ENCODE measurements around the gene DPP7.
"Not testable (repeated sequence)": the region's sequence is repeated elsewhere in the genome, so short reads cannot be mapped to it uniquely, and the experiment has no call there.

DPP7 gene

DNA sequence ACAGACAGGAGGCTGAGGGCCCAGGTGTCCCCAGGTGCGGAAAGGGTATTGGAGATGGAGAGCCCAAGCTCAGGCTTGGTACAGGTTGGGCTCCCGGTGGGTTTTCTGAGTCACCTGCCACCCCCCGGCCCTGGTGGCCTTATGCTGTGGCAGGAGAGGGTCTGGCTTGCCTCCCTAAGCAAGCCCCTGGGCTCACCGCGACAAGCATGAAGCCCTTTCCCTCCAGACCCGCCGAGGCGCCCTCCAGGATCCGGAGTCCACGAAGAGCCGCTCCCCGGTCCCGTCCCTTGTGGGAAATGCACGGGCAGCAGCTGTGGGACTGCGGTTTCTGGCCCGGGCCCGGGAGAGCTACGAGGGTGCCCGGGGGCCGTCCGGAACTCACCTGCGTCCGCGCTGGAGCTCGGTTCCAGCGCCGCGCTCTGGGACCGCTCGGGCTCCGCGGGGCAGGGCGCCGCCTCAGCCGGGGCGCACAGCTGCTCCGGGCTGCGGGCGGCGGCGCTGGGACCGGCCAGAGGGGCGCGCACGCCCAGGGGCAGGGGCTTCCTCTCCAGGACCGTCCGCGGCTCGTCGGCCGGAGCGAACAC lies 44.9 kb downstream of the DPP7 start:
- DNase-seq: no peak

DNA sequence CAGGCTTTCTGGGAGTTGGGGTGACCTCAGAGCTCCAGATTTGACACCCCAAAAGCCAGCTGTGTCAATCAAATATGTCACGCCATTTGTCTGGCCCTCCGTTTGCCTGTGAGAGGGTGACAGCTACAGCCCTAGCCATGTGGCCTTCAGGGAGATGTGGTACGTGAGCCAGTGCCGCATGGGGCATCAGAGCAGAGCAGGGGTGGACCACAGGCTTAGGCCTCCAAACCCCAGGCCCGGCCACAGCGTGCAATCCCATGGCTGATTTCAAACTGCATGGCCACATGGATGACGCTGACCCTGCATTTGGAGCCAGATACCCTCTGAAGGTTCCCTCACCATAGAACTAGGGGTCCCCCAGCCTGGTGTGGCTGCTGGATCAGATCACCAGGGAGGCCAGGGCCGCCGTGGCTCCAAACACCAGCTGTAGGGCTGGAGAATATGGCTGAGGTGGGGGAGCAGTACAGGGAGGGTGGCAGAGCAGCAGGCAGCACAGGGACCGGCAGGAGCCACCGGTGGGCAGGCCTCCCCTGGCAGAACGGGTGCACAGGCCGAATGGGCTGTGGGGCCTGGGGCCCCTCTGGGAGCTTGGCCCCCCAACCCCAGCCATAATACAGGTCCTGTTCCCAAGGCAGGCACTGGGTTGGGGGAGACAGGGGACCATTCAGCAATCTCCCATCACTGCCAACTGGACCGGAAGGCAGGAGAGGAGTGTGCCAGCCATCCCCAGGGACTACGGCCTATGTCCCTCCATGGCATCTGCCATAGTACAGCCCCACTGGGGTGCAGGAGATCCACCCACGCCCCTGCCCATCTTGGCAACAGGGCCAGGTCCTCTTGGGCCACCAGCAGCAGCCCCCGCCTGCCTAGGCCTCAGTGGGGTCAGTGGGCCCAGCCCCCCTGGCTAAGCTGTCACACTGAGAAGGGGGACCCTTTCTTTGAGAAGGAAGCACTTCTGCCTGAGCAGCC lies 45.7 kb downstream of the DPP7 start:
- DNase-seq: no peak

DNA sequence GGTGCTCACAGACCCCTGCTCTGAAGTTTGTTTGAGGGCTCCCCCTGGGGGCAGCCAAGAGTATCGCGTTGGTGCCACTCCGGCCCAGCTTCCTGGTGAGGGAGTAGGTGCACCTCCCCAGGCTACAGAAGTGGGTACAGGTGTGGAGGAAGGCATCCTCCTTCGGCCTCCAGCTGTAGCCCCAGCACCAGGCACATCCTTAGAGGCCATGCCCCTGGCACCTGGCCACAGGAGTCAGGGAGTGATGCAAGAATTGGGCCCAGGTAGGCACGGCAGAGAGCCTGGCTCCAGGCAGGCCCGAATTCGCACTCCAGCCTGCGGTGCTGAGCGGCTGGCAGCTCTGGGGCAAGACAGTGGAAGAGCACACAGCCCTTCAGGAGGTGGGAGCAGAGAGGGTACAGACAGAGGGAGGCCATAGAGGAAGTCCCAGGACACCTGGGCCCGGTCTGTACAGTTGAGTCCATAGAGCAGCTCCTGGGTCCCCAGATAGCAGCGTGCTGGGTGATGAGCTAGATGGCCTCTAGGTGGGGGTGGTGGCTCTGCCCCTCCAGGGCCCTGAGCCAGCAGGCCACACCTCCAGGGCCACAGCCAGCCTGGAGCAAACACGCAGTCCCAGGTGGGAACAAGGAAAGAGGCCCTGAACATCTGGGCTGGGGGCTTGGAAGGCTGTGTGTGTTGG lies 46.5 kb downstream of the DPP7 start:
- peak; percentile 76 for DNase-seq

DNA sequence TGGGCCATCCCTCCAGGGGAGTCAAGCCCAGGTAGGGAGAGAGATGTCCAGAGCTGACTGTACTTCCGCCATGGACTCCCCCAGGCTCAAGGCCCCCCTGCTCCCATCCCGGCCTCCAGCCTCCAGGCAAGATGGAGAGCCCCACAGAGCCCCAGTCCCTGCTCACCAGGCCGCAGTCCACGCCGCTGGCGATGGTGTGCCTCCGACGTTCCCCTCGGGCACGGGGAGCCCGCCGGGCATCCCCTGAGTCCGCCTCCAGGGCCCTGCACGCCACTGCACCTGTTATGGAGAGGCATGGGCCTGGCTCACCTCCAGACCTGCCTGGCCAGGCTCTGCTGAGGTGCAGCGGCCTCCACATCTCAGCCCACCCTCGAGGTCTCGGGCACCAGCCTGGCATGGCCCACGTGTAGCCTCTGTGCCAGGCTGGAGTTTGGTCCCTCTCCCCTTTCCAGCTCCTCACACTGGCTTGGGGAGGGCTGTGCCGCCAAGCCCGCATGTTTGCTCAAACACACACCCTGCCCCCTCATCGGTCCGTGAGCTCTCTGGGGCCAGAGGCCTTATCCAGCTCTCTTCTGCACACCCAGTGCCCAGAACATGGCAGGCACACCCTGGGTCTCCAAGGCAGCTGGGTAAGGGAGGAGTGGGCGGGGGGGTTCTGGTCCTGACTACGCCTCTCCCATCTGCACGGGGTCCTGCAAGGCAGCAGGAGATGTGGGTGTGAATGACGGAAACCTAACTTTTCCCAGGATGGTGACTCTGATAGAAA lies 48.3 kb downstream of the DPP7 start:
- DNase-seq: no peak

DNA sequence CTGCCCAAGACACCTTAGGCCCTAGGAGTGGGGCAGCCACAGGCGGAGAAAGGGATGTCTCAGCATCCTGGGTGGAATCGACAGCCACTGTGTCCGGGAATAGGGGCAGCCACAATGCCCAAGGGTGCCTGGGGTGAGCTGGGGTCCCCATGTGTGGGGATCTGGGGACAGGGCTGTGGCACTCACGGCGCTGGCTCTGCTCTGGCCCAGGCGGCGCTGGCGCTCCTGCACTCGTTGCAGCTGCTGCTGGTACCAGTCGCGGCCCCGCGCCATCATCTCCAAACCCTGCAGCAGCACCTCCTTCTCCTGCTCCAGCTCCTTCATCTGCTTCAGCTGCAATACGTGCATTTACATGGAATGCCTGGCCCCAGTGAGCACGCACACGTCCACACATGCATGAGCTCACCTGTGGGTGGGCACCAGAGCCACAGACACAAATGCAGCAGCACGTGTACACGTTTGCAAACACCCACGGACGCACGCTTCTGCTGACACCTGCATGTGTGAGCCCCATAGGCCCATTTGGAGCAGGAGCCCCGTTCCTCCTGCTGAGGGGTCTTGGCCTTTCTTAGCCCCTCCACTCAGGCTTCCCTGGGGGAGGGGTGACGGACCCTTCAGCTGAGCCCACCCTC lies 49.1 kb downstream of the DPP7 start:
- DNase-seq: no peak

DNA sequence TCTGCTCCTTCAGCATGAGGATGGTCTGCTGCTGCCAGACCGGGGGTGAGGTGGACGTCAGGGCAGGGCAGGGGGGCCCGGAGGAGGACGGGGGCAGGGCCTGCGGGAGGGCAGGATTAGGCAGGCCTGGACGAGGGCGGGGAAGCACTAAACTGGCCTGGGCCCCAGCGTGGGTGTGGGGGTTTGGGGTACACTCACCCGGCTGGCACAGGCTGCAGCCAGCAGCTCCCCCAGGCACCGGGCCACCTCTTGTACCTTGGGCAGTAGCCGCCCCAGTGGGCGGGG lies 49.7 kb downstream of the DPP7 start:
- no peak for DNase-seq

DNA sequence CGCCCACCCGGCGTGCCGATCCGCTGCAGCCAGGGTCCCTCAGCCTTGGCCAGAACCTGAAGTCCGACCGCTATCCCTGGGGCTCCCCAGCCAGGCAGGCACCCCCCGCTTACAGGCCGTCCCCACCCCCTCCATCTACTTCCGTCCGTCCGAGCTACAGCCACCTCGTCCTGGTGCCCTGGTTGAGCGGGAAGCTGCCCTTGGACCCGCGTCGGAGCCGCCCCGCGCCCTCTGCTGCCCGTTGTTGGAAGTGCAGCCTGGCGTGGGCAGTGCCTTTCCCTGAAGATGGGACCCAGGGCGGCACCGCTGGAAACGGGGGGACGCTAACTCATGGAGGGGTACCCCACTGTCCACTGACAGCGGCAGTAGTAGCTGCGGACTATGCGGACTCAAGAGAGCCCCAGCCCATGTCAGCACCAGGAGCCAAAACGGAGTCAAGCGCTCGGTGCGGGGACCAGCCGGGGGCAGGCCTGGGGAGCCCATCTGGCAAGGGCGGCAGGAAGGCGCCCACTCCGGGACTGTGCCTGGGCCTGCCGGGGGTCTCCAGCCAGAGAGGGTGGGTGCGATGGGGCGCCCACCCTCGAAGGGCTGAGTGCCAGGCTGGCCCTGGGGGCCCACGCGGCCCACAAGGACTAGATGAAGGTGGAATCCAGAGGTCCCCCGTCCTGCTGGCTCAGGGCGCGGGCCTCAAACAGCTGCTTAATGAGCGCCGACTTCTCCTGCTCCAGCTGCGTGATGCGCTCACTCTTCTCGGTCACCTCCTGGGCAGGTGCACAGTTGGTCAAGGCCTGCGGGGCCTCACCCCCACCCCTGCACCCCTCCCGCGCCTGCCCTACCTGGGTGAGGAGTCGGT lies 50.3 kb downstream of the DPP7 start:
- DNase-seq: peak; percentile 22

DNA sequence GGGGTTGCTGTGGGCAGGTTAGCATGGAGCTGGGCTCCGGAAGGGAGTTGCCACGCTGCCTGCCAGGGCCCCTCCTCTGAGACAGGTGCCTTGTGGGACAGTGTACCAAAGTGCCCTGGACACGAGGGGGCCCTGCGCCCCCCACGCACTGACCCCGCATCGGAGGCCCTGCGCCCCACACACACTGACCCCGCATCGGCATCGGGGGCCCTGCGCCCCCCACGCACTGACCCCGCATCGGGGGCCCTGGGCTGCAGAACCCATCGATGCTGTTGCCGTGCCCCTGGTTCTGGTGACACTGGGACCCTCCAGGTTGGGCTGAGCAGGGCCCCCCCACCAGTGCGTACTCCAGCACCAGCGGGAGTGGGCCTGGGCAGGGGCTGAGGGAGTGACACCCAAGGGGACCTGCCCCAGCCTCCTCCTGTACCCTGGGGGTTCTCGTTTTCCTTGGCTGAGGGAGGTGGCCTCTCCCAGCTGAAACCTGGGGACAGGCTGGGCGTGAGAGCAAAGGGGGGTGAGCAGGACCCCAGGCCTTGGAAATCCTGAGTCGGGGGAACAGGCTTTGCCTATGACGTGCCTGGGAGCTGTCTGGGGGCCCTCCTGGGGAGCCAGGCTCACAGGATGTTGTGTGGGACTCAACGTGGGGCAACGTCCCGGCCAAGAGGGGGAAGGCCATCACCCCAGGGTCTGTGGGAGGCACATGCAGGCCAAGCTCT lies 51.1 kb downstream of the DPP7 start:
- DNase-seq: no peak

DNA sequence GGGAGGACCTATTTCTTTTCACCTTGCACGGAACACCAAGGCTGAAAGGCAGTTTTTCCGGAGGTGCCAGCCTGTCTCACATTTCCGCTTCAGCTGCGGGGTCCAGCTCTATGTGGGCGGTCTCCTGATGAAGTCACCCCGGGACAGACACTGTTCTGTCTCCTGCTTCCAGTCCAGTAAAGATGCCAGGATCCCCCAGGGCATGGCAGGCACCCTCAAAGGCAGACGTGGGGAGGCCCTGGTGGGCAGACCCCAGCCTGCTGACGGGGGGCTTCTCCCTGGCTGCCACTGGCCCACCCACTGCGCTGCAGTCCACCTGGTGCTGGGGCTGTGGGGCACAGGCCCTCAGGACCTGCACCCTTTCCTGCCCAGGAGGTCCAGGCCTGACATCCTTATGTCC lies 51.7 kb downstream of the DPP7 start:
- not testable (repeated sequence) for DNase-seq

DNA sequence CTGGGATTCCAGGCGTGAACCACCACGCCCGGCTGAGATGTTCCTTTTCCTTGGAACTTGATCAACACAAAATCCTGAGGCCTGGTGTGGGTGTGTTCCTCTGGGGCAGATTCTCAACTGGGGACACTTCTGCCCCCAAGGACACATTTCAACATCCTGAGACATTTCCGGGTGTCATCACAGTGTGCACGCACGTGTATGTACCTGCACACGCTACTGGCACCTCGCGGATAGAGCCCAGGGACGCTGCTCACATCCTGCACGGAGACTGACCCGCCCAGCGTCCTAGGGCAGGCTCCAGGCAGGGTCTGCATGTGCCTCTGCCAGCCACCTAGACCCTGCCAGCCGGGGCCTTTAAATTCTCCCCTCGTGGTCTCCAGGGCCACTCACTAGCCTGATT lies 52.1 kb downstream of the DPP7 start:
- no peak for DNase-seq
